NK-92 (cell line): ENCODE data around the gene B3GAT3.
"Not testable (repeated sequence)": the region's sequence is repeated elsewhere in the genome, so short reads cannot be mapped to it uniquely, and the experiment has no call there.

Source experiments
- DNase-seq: peaks from one replicate; lab custom pipeline; 2025; ENCODE audit not compliant: unreplicated experiment; lab: John Stamatoyannopoulos, UW

B3GAT3 gene

DNA sequence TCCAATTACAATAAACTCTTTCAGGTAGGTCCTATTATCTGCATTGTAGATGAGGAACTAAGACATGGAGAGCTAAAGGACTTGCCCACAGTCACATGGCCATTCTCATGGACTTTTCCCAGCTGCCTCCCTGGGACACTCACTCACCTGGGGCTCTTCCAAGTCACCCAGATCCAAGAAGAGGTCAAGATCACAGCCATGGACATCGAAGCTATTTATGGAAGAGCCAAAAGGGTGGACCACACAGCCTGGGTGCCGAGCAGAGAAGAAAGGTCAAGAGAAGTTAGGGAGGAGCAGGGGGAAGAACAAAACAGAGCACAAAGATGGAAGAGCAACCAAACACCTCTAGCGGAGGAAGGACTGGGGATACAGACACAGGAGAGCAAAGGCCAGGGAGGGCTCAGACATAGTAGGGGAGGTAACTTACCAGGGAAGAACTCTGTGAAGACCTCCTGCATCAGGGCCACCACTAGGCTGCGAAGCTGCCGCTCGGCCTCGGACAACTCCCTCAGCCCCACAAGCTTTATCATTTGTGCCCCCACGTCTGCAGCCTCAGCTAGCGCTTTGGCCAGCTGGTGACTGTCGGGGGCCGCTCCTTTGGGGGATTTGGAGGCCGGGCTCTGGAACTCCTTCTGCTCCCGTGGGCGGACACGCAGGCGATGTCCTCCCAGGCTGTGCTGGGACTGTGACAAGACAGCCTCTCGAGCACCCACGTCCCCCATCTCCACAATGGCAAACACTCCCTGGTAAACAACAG is 40.6 kb downstream of the B3GAT3 start:
- DNase-seq, result no peak

DNA sequence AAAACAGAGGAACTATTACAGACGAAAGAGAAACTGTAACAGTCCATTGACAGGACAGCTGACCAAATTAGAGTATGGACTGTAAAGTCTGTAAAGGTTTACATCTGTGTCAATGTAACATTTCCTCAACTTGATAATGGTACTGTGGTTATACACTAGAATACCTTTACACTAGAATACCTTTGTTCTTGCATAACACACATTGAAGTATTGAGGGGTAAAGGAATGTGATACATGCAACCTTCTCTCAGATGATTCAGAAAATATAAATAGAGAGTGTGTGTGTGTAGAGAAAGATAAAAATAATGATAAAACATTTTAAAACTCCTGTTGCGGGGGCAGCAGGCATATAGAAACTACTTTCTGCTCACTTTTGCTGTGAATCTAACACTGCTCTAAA is 42.5 kb downstream of the B3GAT3 start:
- no peak for DNase-seq

DNA sequence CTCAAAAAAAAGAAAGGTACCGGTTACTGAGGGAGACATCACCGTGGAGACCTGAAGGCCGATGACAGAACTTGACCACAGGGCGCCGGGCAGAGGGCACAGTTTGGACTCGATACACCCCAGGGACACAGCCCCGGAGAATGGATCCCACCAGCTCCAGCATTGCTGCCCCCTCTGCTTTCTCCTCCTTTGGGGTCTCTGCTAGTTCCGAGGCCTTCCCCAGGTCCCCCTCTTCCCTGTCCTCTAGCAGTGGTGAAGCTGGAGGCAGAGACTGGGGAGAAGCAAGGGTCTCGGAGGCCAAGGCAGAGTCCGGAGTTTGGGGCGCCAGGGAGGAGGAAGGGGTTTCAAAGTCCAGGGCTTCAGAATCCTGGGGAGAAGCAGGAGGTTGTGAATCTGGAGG is 43.2 kb downstream of the B3GAT3 start:
- no peak for DNase-seq

DNA sequence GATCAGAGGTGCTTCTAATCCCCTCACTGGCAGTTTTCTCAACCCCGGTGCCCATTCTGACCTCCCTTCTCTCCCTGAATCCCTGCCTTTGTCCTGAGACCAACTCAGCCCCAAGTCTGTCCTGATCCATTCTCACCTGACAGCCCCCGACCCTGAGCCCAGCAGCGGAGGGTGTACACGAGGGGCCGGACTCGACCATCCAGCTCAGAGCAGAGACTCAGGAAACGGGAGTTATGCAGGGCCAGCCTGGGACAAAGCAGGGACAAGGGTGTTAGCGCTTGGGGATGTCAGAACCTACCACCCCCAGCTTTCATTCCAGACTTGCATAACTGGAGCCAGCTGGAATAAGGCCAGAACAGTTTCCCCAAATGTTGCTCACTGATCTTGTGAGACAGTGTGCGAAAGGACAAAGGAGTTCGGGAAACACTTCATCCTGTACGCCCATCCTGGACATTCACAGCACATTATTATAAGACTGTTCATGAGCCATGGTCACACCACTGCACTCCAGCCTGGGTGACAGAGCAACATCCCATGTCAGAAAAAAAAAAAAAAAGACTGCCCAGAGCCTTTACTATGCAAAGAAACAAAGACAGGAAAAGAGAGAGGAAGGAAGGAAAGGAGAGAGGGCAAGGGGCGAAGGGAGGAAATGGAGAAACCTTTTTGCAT is 44.6 kb downstream of the B3GAT3 start:
- DNase-seq, result no peak

DNA sequence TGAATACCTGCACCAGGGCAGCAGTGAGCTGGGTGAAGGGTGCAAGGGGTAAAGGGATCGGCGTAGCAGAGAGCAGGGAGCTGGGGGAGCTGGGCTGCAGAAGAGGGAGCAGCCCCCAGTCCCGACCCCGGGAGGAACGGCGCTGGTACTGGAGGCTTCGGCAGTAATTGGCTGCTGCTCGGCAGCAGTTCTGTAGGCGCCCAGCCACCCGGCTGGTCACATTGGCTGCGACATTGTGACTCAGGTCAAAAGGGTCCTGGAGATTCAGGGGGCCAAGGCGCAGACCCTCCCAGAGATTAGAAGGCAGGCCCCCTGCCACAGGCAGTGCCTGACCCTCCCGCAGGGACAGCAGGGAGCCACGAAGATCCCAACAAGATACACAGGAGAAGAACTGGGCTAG is 45.9 kb downstream of the B3GAT3 start:
- no peak for DNase-seq

DNA sequence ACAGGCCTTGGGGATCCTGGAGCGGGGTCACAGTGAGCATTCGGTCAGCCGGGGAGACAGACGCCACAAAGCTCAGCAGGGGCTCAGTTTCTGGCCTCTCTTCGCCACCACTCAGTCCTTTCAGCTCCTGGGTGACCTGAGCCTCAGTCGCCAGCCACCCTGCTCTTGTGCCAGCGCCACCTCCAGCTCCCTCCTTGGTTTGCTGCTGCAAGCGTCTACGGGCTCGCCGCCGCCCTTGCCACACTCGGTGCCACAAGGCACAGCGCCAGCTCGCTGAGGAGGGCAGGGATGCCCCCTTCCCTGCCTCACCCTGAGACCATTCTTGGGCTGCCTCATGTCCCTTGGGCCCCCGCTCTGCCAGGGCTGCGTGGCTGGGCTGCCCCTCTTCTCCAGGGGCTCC is 46.6 kb downstream of the B3GAT3 start:
- DNase-seq, result no peak

DNA sequence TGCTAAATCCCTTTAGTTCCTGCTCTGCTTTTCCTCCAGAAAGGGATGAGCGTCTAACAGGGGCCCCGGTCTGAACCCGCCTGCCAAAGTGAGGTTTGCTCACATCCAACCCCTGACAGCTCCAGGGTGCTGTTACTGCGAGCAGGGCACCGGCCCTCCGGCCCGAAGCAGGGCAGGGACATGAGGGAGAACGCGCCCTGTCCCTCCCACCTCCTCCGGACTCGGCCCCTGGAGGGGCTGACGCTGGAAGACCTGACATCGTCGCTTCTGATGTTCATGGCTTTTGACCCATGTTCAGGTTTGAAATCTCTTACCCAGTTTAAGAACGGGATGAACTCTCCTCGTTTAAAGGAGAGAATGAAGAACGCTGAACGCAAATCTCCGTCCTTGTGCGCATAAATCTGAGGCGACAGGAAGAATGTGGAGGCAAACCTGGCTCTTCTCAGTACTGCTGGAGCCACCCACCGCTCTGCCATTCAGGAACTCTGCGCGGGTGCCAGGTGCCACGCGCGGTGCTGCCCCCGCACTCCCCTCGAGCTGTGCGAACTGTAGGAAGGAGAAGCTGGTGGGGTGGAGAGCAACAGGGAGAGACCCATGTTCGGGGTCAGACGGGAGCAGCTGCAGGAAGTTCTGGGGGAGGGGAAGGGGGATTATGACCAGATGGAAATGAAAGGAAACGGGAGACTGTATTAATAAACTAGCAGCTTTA is 47.3 kb downstream of the B3GAT3 start:
- no peak for DNase-seq

DNA sequence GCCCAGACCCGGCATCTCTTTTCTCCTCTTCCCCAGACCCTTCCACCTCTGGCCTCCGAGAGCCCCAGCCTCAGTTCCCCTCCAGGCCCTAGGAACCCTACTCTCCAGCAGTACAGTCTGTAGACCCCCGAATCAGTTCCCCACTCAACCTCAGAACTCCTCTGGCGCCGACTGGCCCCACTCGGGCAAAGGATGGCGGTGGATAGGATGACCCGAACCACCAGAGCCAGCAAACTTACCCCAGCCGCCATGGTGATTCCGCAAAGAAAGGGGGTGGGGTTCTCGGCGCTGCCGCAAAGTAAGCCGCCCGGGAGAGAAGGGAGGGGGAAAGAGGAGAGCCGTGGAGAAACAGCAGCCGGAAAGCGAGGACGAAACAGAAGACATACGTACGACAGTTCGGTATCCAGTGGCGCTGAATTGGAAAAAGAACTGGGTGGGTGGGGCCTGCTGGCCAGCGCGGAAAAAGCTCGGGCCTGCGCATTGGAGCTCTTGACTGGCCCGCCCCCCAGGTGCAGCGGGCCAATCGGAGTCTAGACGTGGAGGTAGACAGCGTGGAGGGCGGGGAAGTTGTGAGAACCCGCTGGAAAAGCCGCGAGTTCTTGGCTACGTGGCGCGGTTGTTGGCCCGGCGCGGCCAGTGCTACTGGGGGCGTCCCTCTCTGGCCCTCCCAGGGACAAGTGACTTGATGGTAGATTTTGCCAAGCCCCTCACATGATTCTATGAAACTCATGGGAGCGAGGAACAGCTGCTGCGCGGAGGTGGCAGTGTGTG is 48.0 kb downstream of the B3GAT3 start, which contains the start of gene EEF1G:
EEF1G (minus strand) TSS at position 300 of the 771 bp plus-strand sequence; CDS start at position 251, 49 bp downstream.
- DNase-seq, result peak; percentile 89

DNA sequence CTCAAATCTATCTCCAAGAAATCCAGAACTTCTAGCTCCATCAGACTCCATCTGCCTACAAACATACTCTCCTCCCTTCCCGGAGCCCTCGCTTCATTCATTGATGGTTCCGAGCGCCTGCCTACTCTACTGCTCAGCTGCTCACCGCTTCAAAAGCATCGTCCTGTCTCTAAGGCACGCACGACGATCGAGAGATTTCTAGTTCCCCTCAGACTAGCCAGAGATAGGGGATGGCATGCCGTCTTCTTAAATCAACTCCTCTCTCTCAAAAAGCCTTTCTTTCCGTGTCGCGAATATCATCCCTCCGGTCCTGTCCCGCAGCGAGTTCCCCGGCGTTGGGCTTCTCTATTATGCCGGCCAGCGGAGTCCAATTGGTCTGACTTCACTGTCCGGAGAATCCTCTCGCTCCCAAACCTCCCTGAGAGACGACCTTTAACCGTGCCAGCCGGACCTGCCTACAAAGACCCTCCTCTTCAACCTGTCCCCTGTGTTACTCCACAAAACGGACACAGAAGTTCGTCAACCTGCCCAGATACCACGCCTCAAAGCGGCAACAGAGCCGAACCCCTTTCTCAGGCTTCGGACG is 48.7 kb downstream of the B3GAT3 start:
- DNase-seq, result no peak

DNA sequence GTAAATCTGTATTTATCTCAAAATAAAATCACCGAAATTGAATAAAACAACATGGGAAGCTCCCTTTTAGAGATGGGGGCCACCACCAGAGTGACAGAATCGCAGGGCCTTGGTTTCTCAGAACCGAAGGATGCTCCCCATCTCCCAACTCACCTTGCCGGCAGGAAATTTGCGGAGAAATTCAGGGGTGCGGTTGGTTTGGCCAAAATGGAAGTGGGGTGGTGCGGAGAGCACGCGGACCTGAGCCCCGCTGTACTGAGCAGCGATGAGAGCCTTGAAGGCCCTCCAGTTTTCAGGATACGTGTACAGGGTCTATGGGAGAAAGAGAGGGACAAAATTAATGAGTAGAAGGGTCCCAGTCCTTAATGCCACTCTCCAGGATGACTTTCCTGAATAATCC is 49.4 kb downstream of the B3GAT3 start:
- no peak for DNase-seq

DNA sequence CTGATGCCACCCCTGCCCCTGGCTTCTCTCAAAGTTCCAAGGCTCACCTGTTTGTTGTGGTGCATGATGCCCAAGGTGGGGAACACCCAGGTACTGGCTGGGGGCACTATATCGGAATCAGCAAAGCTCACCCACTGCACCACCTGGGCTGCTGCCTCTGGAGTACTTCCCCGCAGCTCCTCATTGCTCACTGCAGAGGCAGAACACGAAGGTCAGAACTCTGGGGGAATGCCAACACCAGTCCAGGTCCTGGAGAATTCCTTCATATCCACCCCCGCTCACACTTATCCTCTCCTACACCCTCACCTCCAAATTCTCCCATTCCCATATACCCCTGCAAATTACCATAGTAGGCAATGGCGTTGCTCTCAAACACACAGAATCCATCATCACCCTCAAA is 50.3 kb downstream of the B3GAT3 start:
- not testable (repeated sequence) for DNase-seq

DNA sequence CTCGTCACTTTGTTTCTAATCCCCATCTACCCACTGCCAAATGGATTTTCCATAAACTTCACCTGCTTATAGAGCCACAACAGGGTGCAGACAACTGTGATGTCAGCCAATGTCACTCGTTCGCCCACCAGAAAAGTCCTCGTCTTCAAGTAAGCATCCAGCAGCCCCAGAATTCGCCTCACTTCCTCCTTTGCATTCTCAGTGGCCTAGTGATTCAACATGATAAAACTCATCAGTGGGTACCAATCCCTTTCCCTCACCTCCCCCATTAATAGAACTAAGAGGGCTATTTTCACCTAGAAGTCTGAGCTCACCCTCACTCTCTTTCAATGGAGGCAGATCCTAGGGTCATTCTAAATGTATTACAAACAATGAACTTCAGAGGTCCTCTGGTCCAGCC is 50.9 kb downstream of the B3GAT3 start:
- DNase-seq, result not testable (repeated sequence)

DNA sequence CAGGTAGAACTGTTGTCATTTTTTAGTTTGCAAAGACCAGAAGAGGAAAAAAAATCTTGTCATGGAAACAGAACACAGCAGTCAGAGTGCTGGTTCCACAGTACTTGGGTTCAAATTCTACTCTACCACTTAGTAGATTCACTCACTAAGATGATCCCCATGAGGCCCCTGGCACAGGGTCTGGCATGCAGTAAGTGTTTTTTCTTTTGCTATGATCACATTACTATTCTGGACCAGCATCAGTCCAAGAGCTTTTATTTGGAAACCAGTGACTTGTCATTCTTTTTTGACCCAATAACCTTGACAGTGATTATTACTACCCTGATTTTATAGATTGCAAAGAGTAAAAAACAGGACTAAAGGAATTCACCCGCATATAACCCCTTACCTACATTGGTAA is 52.2 kb downstream of the B3GAT3 start:
- no peak for DNase-seq

DNA sequence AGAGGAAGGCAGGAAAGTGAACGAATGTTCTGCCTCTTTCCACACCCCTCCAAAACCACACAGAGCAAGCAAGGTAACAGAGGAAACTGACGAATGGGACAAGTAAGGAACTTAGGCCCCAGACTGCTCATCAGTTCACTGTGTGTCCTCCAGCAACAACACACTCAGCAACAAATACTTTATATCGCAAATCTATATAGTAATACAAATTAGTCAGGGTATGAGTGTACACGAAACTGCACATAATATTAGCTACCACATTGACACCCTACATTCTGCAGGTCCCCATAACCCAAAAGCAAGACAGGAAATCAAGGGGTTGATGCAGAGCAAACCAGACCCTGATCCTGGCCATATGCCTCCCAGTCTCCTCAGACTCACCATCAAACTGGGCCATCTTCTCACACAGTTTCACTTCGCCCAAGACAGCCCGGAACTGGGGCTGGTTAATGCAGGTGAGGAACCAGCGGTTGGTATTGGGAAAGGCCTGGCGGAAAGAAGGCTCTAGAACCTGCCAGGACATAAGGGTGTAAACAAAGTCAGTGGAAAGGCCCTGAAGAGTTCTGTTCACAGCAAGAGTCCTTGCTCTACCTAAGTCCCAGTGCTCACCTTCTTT is 54.7 kb downstream of the B3GAT3 start:
- no peak for DNase-seq

DNA sequence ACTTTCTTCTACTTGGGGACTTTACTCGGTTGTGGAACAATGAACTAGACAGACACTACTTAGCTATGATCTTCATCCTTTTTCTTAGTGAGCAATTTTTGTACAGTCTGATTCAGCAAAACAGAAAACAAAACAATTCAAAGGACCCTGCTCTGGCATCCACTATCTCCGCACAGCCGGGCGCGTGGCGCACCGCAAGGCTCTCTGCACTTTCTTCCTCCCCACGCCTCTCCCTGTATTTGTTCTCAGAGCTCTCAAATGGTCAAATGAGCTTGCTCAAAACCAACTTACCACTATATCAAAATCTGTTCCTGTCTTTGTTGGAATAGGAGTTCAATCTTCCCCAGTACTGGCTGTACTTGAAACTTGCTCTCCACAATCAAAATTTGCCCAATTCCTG is 55.5 kb downstream of the B3GAT3 start:
- DNase-seq, result no peak
